Stimulated activated CD4-positive, alpha-beta T cell treated with anti-CD3 and anti-CD28 coated beads, TNF-alpha, amount 100 ng/mL, for 48 hours (primary cell): Measurements from ENCODE around the gene BPIFB6.

Source experiments
- DNase-seq, 3 donors: peaks; one replicate each; pipeline ENCODE4 v3.0.0-alpha.2; 2020; ENCODE audit warnings: low read depth in 3 of 3

The BPIFB6 gene

DNA sequence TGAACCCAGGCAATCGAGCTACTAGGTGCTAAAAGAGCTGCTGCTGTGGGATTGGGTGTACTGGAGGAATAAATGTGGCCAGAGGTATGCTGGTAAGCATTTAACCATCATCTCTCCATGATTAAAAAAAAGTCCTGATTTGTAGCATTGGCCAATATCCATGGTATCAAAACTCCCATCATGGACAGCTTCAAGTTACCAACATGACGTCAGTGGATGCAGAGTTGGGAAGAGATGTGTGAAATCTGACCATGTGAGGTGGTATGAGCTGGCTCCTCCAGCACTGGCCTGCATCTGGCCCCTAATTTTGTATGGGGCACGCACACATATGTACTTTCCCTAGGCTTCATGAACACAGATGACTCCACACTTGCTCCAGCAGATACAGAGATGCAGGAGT, 59.7 kb downstream of the BPIFB6 start:
- DNase-seq: no peak

DNA sequence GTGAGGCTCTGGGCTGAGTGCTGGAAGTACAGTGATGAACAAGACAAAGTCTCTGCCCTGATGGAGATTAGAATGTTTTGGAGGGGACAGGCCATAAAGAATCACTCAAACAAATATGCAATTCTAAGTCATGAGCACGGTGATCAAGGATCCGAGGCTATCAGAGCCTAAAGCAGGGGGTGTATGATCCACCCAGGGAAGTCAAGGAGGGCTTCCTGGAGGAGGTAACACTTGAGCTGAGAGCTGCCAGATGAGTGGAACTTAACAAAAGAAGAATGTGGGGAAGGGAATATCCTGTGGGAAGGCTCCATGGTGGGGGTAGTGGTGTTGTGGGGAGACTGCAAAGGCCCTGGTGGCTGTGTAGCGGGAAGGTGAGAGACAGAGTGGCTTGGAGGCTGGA, 60.2 kb downstream of the BPIFB6 start:
- no peak for DNase-seq

- no peak for DNase-seq
Measured at GRCh38 chr20:33092361-33092760, 60.9 kb downstream of the BPIFB6 start.

DNA sequence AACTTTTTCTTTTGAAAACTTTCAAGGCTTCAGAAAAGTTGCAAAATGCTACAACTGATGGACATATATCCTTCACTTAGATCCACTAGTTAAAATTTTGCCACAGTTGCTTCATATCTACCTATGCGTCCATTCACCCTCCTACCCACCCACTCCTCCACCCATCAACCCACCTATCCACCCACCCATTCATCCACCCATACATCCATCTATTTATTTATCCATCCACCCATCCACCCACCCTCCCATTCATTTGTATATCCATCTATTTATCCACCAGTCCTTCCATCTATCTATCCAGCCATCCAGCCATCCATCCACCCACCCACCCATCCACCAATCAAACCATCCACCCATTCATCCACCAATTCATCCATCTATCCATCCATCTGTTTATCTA, 61.6 kb downstream of the BPIFB6 start:
- no peak for DNase-seq

- no peak for DNase-seq
Measured at GRCh38 chr20:33093582-33093981, 62.1 kb downstream of the BPIFB6 start.
